Liver (tissue), 3 donors: ENCODE measurements around the gene LILRB3.

Experiments
- GABPA ChIP-seq, 2 donors: IDR thresholded peaks in 1 of 2; conservative IDR thresholded peaks in 1 of 2; 2 replicates each; pipeline ENCODE4 v1.6.1; 2016; ENCODE audit warnings: antibody characterized with exemption in 2 of 2, mild to moderate bottlenecking in 1 of 2, moderate library complexity in 1 of 2
- SP1 ChIP-seq: IDR thresholded peaks from 2 replicates; pipeline ENCODE4 v1.6.1; 2018; ENCODE audit warnings: antibody characterized with exemption, mild to moderate bottlenecking
- YY1 ChIP-seq: IDR thresholded peaks from 2 replicates; pipeline ENCODE4 v1.6.1; 2016; ENCODE audit warnings: antibody characterized with exemption, mild to moderate bottlenecking
- TF ChIP-seq, protein P1 (sequence below): fragments of 150-350 bp; IDR thresholded peaks from 2 replicates; pipeline ENCODE4 v1.5.1; 2017; ENCODE audit warnings: improper control_type of control experiment, low read depth, low read length; ENCODE audit not compliant: missing input control
- TF ChIP-seq, protein P2 (sequence below): IDR thresholded peaks from 2 replicates; pipeline ENCODE4 v1.6.1; 2016; ENCODE audit warnings: antibody characterized with exemption
- donor health status: healthy.
- donor health status: healthy.

DNA sequence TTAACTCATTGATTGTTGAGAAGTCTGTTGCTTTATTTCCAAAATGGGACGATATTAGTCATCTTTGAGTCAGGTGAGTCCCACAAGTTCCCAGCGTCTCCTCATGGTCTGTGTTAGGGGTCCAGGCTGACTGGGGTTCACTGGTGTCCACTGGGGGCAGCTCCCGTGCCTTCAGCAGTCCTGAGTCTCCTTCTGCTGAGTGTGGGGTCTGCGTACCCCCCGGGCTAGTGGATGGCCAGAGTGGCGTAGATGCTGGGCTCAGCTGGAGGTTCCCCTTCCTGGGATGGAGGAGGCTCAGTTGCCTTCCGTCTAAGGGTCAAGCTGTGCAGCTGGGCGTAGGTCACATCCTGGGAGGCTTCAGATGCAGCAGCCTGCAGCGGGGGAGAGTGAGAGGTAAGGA lies 5.9 kb downstream of the LILRB3 start:
- TF ChIP-seq, protein P1, sequence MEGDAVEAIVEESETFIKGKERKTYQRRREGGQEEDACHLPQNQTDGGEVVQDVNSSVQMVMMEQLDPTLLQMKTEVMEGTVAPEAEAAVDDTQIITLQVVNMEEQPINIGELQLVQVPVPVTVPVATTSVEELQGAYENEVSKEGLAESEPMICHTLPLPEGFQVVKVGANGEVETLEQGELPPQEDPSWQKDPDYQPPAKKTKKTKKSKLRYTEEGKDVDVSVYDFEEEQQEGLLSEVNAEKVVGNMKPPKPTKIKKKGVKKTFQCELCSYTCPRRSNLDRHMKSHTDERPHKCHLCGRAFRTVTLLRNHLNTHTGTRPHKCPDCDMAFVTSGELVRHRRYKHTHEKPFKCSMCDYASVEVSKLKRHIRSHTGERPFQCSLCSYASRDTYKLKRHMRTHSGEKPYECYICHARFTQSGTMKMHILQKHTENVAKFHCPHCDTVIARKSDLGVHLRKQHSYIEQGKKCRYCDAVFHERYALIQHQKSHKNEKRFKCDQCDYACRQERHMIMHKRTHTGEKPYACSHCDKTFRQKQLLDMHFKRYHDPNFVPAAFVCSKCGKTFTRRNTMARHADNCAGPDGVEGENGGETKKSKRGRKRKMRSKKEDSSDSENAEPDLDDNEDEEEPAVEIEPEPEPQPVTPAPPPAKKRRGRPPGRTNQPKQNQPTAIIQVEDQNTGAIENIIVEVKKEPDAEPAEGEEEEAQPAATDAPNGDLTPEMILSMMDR: no peak
- TF ChIP-seq, protein P2, sequence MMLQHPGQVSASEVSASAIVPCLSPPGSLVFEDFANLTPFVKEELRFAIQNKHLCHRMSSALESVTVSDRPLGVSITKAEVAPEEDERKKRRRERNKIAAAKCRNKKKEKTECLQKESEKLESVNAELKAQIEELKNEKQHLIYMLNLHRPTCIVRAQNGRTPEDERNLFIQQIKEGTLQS: no peak
- TF ChIP-seq YY1 (no peak), GABPA (IDR thresholded peaks at IDR 0.05 in 1 of 2, conservative IDR thresholded peaks at IDR 0.05 in 1 of 2) (no peak), SP1 (no peak)
